Activated naive CD4-positive, alpha-beta T cell treated with anti-CD3 and anti-CD28 coated beads, Interleukin-2, amount 10 ng/mL, durations not matched to agents 5 hours and 36 hours (primary cell): ENCODE results near the gene FAM156B. TPM values are rescaled to one million over a fixed set of nuclear protein-coding genes. Genes with fewer than 3 reads are reported as not detected.

ENCODE experiments used
- total RNA-seq, 2 experiments: library from RNA; stranded (reverse); gene quantifications; one replicate each; pipeline ENCODE4 v1.2.3, GENCODE V29; 2021

The FAM156B gene, protein sequence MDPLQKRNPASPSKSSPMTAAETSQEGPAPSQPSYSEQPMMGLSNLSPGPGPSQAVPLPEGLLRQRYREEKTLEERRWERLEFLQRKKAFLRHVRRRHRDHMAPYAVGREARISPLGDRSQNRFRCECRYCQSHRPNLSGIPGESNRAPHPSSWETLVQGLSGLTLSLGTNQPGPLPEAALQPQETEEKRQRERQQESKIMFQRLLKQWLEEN
- 10 to 100 TPM; 11.5 to 12.3 TPM for total RNA-seq

GRCh38 chrX:52896855-52897709, at the start of gene FAM156B:
Gene FAM156B, plus strand, starts transcription at chrX:52897330. Its CDS starts 9,896 bp downstream, at chrX:52907226.

GRCh38 chrX:52867610-52868348, 29.4 kb upstream of the FAM156B start, which contains the start of gene XAGE3:
Gene XAGE3, minus strand, starts transcription at chrX:52868083. Its CDS starts 950 bp downstream, at chrX:52867133.

Other genes starting within 250 kb of the FAM156B start
- not detected for gene SSX7, start 242.4 kb upstream of the FAM156B start, total RNA-seq
- gene SSX2, start 190.2 kb upstream of the FAM156B start, total RNA-seq: not detected
- gene SSX2B, start 146.1 kb upstream of the FAM156B start, total RNA-seq: not detected
- not detected for gene SPANXN5, start 99.9 kb upstream of the FAM156B start, total RNA-seq
- not detected for gene XAGE5, start 86.0 kb upstream of the FAM156B start, total RNA-seq
- not detected for gene XAGE3, start 29.2 kb upstream of the FAM156B start, total RNA-seq
- gene FAM156A, start 61.2 kb downstream of the FAM156B start, total RNA-seq: 10 to 100 TPM; 18.8 to 23.5 TPM
- not detected for gene GPR173, start 151.5 kb downstream of the FAM156B start, total RNA-seq
- 10 to 100 TPM; 17.6 to 21.6 TPM for gene TSPYL2, start 185.0 kb downstream of the FAM156B start, total RNA-seq
- 10 to 100 TPM in 1 of 2 experiments, 1 to 10 TPM in 1; 9.9 to 10.9 TPM for gene KANTR, start 196.8 kb downstream of the FAM156B start, total RNA-seq